HG02623 (cell line): ENCODE results near the gene CELF3.
A peak's percentile ranks its signal among the peaks of the same experiment; 100 is the strongest.
"Not testable (repeated sequence)": the region's sequence is repeated elsewhere in the genome, so short reads cannot be mapped to it uniquely, and the experiment has no call there.

Experiments
- ATAC-seq: cut with Tn5 transposase; IDR thresholded peaks from one replicate; pipeline ENCODE4 v1.9.1; 2021; ENCODE audit warnings: moderate library complexity; ENCODE audit not compliant: unreplicated experiment

Gene CELF3

DNA sequence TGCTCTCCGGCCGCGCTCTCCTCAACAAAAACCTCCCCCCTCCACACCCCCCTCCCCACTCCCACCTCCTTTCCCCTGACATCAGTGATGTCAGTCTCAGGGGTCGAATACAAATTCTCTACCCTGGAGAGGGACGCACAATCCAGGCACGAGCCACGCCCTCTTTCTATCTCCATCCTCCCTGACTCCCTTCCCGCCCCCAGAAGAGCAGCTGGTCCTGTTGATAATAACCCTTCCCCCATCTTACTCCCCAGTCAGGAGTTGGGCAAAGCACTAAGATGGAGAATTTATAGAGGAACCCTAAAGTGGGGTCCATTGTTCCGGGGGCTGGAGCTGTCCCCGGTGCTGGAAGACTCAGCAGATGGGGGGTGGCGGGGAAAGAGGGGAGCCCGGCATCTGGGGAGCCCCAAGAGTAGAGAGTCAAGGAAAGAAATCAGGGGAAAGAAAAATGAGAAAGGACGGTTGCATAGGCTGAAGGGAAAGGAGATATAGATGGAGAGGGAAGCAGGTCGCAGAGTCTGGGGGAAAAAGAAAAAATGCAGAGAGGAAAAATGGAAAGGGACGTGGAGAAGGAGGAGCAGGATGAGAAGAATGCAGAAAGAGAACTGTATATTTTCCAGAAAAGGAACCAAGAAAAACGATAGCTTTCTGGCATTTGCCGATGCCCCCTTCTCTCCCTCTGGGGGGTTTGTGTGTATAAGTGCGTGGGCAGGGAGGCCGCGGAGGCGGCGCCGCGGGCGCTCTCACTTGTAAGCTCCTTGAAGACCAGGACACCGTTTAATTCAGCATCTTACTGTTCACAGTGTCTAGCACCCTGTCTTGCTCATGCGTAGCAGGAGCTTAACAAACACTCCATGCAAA, at the start of gene CELF3:
CELF3 (minus strand) TSS at position 33 of the 861 bp plus-strand sequence. CDS start 783 bp downstream, outside the sequence.
- no peak for ATAC-seq

DNA sequence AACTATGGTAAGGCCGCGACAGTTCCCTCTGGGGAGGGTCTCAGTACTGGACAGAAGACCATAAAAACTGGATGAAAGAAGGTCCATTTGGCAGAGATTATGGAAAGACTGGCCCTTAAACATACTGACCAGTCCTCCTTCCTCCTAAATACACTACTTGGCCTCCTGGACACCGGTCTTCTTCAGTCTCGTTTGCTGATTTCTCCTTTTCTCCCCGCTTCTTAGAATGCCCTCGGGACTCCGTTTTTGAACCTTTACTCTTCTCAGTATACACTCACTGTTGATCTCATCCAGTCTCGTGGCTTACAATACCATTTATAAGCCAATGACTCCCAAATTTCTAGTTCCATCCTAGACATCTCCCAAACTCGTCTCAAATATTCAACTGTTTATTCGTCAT, 47.4 kb upstream of the CELF3 start:
- ATAC-seq: no peak

DNA sequence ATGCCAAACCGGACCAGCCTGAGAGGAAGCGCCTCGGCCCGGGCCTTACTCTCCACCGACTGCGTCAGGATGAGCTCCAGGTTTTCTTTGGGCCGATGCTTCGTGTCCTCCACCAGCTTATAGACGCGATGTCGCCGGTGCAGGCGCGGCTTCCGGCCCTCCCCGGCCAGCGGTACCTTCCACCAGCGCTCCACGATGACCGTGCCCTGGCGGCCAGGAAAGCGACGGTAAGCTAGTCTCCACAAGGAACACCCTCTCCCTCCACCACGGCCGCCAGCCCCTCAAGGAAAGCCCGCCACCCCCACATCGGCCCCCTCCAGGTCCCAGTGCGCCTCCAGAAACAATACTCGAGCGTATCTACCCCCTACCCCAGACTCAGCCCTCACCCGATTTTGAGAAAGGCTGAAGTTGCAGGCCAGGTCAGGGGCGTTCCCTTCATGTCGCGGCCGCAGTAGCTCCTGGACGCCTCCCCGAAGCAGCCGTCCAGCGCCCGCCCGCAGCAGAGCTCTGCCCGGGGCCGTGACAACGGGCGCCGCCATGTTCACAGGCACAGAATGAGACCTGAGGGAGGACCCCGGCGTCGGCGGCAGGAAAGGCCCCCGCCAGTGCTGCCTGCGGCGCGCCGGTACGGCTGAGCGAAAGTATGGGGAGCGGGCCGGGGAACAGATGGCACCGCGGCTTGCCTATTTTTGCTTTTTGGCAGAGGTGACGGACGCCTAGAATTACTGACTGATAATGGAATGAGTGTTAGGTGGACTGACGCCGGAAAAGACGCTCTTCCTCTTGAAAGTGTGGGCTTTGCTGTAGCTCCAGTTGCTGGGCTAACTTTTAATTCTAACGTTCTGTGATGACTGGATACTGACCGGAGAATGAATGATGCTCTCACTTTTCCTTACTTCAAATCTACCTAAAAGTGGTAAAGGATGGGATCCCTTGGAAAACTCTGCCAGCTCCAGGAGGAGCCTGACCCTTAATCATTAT, 46.6 kb upstream of the CELF3 start, which contains the start of gene MRPL9:
MRPL9 (minus strand) TSS at position 556 of the 981 bp plus-strand sequence; CDS start at position 539, 17 bp downstream.
- peak; percentile 84 for ATAC-seq

GRCh38 chr1:151760597-151761385, 44.2 kb upstream of the CELF3 start:
- ATAC-seq: no peak

DNA sequence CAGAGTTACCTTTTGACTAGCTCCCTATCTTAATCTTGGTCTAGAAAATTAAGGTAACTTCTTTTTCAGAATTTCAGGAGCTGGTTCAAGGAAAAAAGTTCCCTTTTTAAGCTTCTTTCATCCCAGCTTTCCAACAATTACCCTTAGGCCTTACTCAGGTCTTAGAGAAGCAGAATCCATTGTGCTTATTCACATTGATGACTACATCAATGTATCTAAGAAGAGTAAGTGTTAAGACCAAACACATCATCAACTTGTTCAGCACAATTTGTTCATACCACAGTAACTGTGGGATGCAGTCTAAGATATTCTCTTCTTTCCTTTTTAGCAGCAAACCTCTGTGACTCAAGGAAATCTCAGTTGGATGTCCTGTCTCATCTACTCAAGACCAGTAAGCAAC, 42.6 kb upstream of the CELF3 start:
- ATAC-seq: no peak

DNA sequence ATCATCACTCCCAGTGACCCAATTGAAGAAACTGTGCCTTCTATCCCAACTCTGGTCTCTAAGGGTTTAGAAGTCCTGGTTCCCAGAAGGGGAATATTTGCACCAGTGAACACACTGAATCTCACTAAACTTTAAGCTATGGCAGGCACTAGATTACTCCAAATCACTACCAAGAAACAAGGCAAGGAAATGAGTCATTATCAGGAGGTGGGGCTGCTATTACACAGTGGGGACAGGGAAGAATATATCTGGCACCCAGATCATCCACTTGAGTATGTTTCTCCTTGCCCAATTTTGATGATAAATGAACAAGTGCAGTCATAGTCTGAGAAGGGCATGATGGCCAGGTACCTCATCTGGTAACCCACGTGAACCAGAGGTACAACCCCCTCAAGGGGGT, 39.7 kb upstream of the CELF3 start:
- no peak for ATAC-seq

DNA sequence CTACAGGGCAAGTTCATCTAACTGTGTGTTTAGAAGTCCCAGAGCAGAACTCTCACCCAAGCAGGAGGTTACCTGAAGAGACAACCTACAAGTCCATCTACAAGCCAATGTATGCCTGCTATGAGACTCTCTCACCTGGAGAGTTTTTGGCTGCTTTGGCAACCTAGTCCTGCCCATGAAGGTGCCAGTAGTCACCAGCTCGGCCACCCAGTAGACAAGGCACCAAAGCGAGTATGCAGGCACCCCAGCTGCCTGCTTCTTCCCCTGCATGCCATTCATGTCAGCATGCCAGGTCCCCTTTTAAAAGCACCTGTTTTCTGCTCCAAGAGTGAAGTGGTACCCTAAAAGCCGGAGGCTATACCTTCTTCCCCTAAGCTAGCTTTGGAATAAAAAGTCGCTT, 24.9 kb upstream of the CELF3 start:
- ATAC-seq: no peak

- ATAC-seq: no peak
Measured at GRCh38 chr1:151739590-151740355, 23.2 kb upstream of the CELF3 start.

GRCh38 chr1:151737479-151737878, 20.9 kb upstream of the CELF3 start:
- ATAC-seq: no peak

GRCh38 chr1:151737026-151737425, 20.4 kb upstream of the CELF3 start:
- no peak for ATAC-seq

DNA sequence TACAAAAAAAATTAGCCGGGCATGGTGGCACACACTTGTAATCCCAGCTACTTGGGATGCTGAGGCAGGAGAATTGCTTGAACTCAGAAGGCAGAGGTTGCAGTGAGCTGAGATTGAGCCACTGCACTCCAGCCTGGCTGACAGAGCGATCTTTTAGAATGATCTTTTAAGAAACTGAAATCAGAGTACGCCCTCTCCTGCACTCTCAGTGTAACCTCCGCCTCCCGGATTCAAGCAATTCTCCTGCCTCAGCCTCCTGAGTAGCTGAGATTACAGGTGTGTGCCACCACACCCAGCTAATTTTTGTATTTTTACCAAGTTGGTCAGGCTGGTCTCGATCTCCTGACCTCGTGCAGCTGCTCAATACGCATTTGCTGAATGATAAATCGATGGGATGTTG, 17.4 kb upstream of the CELF3 start:
- ATAC-seq: not testable (repeated sequence)

GRCh38 chr1:151733126-151733525, 16.5 kb upstream of the CELF3 start:
- no peak for ATAC-seq

DNA sequence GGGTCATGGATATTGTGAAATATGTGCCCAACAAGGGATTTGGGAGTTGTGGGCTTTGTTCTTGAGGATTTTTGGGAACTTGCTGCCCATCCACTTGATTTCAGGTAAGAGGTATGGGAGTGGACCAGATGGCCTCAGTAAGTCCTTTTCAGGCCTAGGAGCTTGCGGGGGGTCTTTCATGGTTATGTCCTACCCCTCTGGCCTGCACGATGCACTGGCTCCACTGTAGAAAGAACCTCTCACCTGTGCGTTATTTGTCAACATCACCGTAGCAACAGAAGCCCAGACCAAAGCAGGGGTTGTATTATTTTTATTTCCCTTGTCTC, 13.3 kb upstream of the CELF3 start:
- ATAC-seq: no peak

DNA sequence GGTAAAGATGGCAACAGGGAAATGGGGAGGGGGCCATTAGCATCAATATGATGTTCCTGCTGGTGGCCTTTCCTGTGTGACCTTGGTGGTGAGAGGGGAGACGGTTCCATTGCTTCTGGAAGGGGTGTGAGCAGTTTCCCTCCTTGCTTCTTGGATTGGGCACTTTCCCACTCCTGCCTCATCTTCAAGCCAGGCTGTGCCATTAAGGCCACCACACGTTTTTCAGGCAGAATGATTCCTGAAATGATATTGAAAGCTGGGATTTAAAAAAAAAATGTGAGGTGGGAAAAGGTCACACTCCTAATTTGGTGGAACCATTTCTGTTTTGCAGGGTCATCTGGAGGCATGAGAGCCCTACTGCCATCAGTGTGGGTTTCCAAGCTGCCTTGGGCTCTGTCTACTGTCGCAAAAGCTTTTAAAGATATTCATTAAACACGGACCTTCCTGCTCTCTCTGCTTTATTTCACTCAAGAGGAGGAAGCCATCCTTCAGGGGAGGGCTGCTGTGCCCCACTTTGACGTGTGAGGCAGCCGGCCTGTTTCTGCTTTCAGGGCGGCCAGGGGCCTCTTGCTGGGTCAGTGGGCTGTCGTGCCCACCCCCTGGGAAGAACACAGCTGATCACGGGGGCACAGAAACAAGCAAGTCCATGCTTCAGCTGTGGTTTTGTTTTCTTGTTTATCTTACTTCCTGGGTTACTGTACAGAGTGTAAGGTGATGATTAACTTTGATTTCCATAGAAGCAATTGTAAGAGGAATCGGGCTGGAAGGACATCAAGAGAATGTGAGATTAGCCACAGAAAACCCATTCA, 12.8 kb upstream of the CELF3 start:
- ATAC-seq: no peak

GRCh38 chr1:151728151-151729054, 11.8 kb upstream of the CELF3 start:
- no peak for ATAC-seq

DNA sequence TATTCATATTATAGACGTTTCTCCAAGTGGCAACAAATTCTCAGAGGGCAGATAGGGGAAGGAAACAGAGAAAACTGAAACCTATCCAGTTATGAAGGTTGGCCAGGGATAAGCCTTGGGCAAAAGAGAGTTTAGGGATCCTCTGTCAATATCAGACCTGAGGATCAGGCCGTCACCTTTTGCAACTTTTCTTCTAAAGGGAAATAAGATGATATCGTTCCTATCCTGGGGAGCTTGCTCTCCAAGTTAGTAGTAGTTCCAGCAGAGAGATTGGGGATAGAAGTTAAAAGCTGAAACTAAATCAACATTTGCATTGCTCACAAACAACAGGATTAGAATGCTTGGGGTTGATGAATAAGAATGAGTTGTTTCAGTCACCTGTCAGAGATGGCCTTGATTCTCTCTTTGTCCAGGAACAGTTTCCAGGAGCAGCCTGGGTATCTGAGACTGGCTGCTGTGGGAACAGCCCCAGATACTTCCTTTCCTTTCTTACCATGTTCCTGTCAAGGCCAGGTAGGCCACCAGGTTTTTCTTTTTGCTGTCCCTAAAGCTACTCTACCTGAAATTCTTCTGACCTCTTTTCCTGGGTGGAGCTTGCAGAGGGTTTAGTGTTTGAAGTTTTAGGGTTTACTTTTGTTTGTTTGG, 7.2 kb upstream of the CELF3 start:
- no peak for ATAC-seq

GRCh38 chr1:151721788-151722510, 5.3 kb upstream of the CELF3 start:
- ATAC-seq: no peak
